Lung (tissue), 13 donors: ENCODE data around the gene TRIM17. TPM values are rescaled to one million over a fixed set of nuclear protein-coding genes. Genes with fewer than 3 reads are reported as not detected.

ENCODE experiments used
- ATAC-seq: fragments of 200-7000 bp; cut with Tn5 transposase; one replicate; pipeline ENCODE4 v1.9.1; 2020; ENCODE audit warnings: moderate number of reproducible peaks; ENCODE audit not compliant: insufficient read depth, low FRiP score
- DNase-seq, 3 donors: peaks; one replicate each; pipeline ENCODE4 v3.0.0-alpha.2; 2013 to 2017
- H3K27ac ChIP-seq, 2 donors: one replicate each; pipeline ENCODE4 v1.5.1; 2013; ENCODE audit warnings: mild to moderate bottlenecking in 2 of 2, moderate library complexity in 2 of 2, control low read depth in 1 of 2, inconsistent platforms in 1 of 2, low read depth in 1 of 2, low read length in 1 of 2
- H3K27me3 ChIP-seq, 3 donors: one replicate each; pipeline ENCODE4 v1.5.1; 2013; ENCODE audit warnings: low read length in 2 of 3; ENCODE audit not compliant: control insufficient read depth in 3 of 3, insufficient read depth in 3 of 3
- H3K36me3 ChIP-seq, 4 donors: one replicate each; pipeline ENCODE4 v1.5.1; 2013; ENCODE audit warnings: low read length in 4 of 4, mild to moderate bottlenecking in 1 of 4, moderate library complexity in 1 of 4; ENCODE audit not compliant: control insufficient read depth in 4 of 4, insufficient read depth in 4 of 4
- H3K4me1 ChIP-seq, 5 donors: one replicate each; pipeline ENCODE4 v1.5.1; 2013; ENCODE audit warnings: low read length in 5 of 5, mild to moderate bottlenecking in 2 of 5, moderate library complexity in 1 of 5; ENCODE audit not compliant: control insufficient read depth in 5 of 5, insufficient read depth in 5 of 5
- H3K4me3 ChIP-seq: one replicate; pipeline ENCODE4 v1.5.1; 2013; ENCODE audit warnings: mild to moderate bottlenecking, control low read depth, moderate library complexity
- H3K9ac ChIP-seq, 2 donors: one replicate each; pipeline ENCODE4 v1.5.1; 2013; ENCODE audit warnings: low read length in 2 of 2, control low read depth in 1 of 2; ENCODE audit not compliant: insufficient read depth in 1 of 2
- H3K9me3 ChIP-seq, 4 donors: one replicate each; pipeline ENCODE4 v1.5.1; 2013; ENCODE audit warnings: low read length in 3 of 4, mild to moderate bottlenecking in 1 of 4, moderate library complexity in 1 of 4; ENCODE audit not compliant: control insufficient read depth in 4 of 4, insufficient read depth in 3 of 4
- CTCF ChIP-seq: IDR thresholded peaks from 2 replicates; pipeline ENCODE4 v1.5.1; 2012; ENCODE audit warnings: mild to moderate bottlenecking; ENCODE audit errors: control extremely low read depth, extremely low read depth
- WGBS, 2 donors: extraction: QIAGEN DNeasy Blood & Tissue Kit; methylation state at CpG; one replicate each; pipeline ENCODE4 v1.1.7; 2013; 5-methylcytosine and 5-hydroxymethylcytosine counted together
- polyA plus RNA-seq, 2 donors: library from polyadenylated mRNA; stranded (reverse); fragments of 200-250 nt; gene quantifications; one replicate each; pipeline ENCODE4 v1.2.1, GENCODE V29; 2013
- small RNA-seq: library from RNA; depleted of rRNA; stranded (forward); fragments of <200 nt; gene quantifications from one replicate; pipeline ENCODE3, GENCODE V24; 2014; ENCODE audit warnings: low replicate concordance
- total RNA-seq, 2 donors: library from RNA; depleted of rRNA in 1 of 2; stranded (reverse); fragments of >200 nt in 1 of 2; gene quantifications; one replicate each; pipeline ENCODE4 v1.2.1, GENCODE V29; 2014 to 2021
- donor health status: control.
- donor health status: control.
- donor health status: Bipolar disorder and iron deficiency.
- donor health status: healthy.
- donor health status: DM: yes; HTN: yes; CAD: no.

The TRIM17 gene
- total and polyA plus RNA-seq, 4 donors, result 1.0 to 3.3 (median 1.8) TPM

DNA sequence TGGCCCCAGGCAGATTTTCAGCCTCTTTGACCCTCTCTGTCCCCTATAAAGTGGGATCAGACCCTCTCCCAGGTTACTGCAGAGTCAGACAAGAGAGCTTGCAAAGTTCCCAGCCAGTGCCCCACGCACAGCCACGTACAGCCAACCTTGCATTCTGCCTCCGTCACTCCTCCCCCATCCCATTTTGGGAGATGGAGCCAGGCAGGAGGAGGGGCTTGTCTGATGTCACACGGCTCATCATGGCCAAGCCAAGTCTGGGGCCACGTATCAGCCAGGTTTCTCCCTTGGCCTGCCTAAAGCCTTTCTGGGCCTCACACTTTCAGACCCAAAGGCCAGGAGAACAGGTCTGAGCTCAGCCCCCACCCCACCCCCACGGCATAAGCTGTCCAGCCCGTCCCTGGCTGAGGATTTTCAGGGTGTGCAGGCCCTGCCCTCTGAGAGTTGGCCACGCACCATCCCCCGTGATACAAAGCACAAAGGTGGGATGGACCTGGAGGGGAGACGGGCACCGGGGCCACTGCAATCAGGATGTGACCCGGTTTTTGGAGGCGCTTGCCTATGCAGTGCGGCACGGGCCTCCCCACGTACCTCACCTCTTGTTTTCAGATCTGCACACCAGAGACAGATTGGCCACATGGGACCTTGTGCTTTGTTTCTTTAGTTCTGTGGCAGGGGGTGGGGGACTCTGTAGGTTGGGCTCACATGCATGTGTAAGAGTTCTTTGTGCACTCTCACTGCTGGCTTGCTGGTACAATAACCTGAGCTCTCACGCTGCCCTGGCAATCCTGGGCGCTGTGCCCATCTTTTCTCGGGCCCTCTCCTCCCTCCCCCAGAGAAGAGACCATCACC, 57.7 kb downstream of the TRIM17 start:
- TF ChIP-seq CTCF, result no peak
- Histone ChIP-seq H3K36me3 (peaks cover 0 to 3% (median 0%) of the 10 kb centered on the region in 4 donors), H3K27ac (peak overlapping the region in 1 of 2 donors; percentile 63), H3K9me3 (no peaks in the 10 kb centered on the region), H3K4me3 (no peak overlapping the region), H3K4me1 (no peaks in the 10 kb centered on the region), H3K27me3 (no peaks in the 10 kb centered on the region), H3K9ac (no peak overlapping the region)
- 91 to 93% methylated on average over 19 of the region's 19 CpGs for WGBS, 2 donors
- ATAC-seq (no peak), DNase-seq (no peak)

DNA sequence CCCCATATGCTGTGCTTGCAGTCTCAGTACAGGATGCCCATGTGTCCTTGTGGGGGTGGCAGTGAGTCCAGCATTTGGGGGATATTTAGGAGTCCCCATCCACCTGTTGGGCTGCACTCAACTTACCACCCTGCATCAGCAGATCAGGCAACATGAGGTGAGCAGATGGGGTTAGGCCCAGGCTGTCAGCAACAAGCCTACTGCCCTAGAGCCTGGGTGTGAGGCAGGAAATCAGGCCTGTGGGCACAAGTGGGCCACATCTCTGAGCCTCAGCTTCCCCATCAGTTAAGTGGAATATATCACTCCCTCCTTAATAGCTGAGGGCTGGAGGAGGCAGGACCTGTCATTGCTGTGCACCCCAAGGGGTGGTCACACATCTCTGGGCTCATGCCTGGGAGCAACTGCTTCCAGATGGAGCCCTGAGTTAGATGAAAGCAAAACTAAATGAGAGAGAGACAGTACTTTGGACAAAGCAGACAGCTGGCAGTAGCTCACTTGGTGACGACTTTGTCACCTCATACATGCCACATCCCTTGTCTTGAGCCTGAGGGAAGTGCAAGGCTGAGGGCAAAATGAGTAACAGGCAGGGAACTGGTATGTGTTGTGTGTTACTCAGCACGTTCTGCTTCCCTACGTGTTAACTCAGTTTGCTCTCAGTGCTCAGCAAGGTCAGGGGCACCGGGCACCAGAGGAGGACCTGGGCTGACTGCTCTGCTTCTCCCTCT, 58.5 kb downstream of the TRIM17 start:
- TF ChIP-seq CTCF, result no peak
- DNase-seq, result no peak
- no peak for ATAC-seq
- Histone ChIP-seq H3K36me3 (peaks cover 0 to 3% (median 0%) of the 10 kb centered on the region in 4 donors), H3K27me3 (no peaks in the 10 kb centered on the region), H3K9me3 (no peaks in the 10 kb centered on the region), H3K4me1 (no peaks in the 10 kb centered on the region), H3K9ac (no peak overlapping the region), H3K27ac (peak overlapping the region in 1 of 2 donors; percentile 63), H3K4me3 (no peak overlapping the region)
- 60 to 64% methylated on average over 4 of the region's 4 CpGs for WGBS, 2 donors

Small RNA genes within 50 kb of the gene (small RNA-seq; reads per million reads assigned to genes)
- gene MIR4666A, result not detected

Other genes starting within 250 kb of the TRIM17 start
- 10 to 100 TPM; 24.6 to 47.3 TPM for gene OBSCN, start 208.8 kb downstream of the TRIM17 start, total RNA-seq
- 10 to 100 TPM in 1 of 2 donors, 1 to 10 TPM in 1; 5.1 to 26.1 TPM for gene OBSCN, start 208.8 kb downstream of the TRIM17 start, polyA plus RNA-seq
- gene TRIM11, start 10.0 kb downstream of the TRIM17 start, total RNA-seq, result 10 to 100 TPM; 16.8 to 29.4 TPM
- 10 to 100 TPM; 13.8 to 16.4 TPM for gene TRIM11, start 10.0 kb downstream of the TRIM17 start, polyA plus RNA-seq
- gene RNF187, start 70.5 kb upstream of the TRIM17 start, total RNA-seq, result 100 to 1,000 TPM in 1 of 2 donors, 10 to 100 TPM in 1; 40.7 to 130 TPM
- gene RNF187, start 70.5 kb upstream of the TRIM17 start, polyA plus RNA-seq, result 10 to 100 TPM; 27.5 to 33.7 TPM